ENCODE data around the gene KIF5C. TPM values are rescaled to one million over a fixed set of nuclear protein-coding genes. Genes with fewer than 3 reads are reported as not detected.

KIF5C gene
- total RNA-seq, 1 experiment from 2014 or later = 0.11 TPM

DNA sequence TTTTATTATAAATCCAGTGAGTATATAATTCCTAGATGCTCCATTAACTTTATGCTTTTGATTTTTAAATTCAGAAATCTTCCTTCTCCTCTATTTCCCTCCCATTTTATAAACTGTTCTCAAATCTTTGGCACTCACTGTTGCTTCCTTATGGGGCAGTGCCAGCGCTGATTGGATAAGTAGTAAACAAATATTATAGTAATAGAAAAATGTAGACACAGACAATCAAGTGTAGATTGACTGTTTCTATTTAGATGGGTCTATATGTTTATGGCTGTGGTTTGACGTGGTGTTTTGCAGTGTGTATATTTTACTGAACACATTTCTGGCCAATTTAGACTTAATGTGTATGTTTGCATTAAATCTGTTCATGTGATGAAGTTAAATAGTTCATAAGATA is 200.1 kb downstream of the KIF5C start:
- no peak overlapping the region for H3K4me3 ChIP-seq
- H3K27ac ChIP-seq = peak overlapping the region; percentile 28; the same call in 1 of the 2 replicates
- H3K9me3 ChIP-seq (replicated peaks) = no peaks in the 10 kb centered on the region
- no peaks in the 10 kb centered on the region for H3K27me3 ChIP-seq (replicated peaks)
- H3K36me3 ChIP-seq = no peaks in the 10 kb centered on the region
- DNase-seq (ENCODE audit: low read depth in 1 of 2, low spot score in 2 of 2) = no peak
- H3K4me1 ChIP-seq (replicated peaks) = peaks cover 63% of the 10 kb centered on the region

DNA sequence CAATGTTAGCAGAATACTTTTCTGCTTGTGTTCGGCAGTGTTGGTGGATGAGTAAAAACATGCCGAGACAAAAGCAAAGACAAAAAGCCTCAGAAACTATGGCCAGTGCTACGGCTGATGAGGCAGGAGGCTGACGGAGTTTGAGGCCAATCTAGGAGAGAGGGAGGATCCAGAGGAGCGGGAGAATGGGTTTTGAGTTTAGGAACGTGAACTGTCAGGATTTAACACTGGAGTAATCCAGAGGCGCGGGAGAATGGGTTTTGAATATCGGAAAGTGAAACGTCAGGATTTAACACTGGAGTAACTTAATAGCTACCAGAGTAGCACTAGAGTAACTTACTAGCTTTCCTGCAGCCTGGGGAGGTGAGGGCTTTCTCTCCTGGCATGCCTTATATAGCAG is 200.8 kb downstream of the KIF5C start:
- Histone ChIP-seq H3K27ac (peak overlapping the region; percentile 28), H3K4me3 (no peak overlapping the region)
- DNase-seq (ENCODE audit: low read depth in 1 of 2, low spot score in 2 of 2) = peak in 1 of 2 experiments; percentile 24

More for the DNA sequence above, 200.8 kb downstream of the KIF5C start:
- H3K27me3 ChIP-seq (replicated peaks) = no peaks in the 10 kb centered on the region
- H3K9me3 ChIP-seq (replicated peaks) = no peaks in the 10 kb centered on the region
- H3K36me3 ChIP-seq = no peaks in the 10 kb centered on the region
- peaks cover 60% of the 10 kb centered on the region for H3K4me1 ChIP-seq (replicated peaks)

Other genes starting within 250 kb of the KIF5C start
- 16.0 and 19.5 TPM in 2 replicates for gene EPC2, start 230.5 kb upstream of the KIF5C start, total RNA-seq (2014; rRNA removed; shearing (Covaris generic))
- 35.7 and 43.3 TPM in 2 replicates for gene LYPD6B, start 163.5 kb downstream of the KIF5C start, total RNA-seq (2014; rRNA removed; shearing (Covaris generic))

All from SJSA1 (cell line).